ENCODE measurements around the gene KEL.

KEL gene

DNA sequence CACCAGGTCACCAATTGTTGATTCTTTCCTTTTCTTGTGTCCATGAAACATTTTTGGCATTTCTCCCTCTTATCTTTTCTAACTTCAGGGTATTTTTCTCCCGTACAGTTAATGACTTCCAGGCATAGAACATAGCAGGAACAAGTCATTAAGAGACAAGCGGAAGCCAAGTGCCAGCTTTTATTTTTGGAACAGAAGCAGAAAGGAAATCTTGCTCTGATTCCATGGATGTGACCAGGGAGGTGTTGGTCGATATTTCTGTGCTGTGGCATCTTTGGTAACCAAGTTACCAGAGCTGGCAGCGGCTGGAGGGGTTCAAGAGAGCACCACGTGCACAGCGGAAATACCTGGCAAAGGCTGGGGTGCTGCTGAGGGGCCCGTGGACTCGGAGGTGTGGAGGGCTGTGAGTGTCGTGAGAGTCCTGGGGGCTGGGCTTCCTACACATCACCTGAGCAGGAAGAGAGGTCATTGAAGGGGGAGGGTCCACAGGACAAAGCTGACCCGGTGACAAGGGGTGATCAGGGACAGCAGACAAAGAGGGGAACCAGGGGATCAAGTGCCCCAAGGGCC is 21.1 kb downstream of the KEL start:
- DNase-seq, result no peak
- TF ChIP-seq, protein P1, sequence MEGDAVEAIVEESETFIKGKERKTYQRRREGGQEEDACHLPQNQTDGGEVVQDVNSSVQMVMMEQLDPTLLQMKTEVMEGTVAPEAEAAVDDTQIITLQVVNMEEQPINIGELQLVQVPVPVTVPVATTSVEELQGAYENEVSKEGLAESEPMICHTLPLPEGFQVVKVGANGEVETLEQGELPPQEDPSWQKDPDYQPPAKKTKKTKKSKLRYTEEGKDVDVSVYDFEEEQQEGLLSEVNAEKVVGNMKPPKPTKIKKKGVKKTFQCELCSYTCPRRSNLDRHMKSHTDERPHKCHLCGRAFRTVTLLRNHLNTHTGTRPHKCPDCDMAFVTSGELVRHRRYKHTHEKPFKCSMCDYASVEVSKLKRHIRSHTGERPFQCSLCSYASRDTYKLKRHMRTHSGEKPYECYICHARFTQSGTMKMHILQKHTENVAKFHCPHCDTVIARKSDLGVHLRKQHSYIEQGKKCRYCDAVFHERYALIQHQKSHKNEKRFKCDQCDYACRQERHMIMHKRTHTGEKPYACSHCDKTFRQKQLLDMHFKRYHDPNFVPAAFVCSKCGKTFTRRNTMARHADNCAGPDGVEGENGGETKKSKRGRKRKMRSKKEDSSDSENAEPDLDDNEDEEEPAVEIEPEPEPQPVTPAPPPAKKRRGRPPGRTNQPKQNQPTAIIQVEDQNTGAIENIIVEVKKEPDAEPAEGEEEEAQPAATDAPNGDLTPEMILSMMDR (IDR thresholded peaks at IDR 0.05; ENCODE audit: low read depth, low read length), result no peak
- H3K36me3 ChIP-seq, result no peaks in the 10 kb centered on the region
- no peak overlapping the region for H3K27ac ChIP-seq
- no peaks in the 10 kb centered on the region for H3K27me3 ChIP-seq (ENCODE audit: insufficient read depth, low read depth, severe bottlenecking)
- H3K4me3 ChIP-seq (ENCODE audit: low read depth, low read length), result no peak overlapping the region
- H3K9me3 ChIP-seq (ENCODE audit: severe bottlenecking), result no peaks in the 10 kb centered on the region

DNA sequence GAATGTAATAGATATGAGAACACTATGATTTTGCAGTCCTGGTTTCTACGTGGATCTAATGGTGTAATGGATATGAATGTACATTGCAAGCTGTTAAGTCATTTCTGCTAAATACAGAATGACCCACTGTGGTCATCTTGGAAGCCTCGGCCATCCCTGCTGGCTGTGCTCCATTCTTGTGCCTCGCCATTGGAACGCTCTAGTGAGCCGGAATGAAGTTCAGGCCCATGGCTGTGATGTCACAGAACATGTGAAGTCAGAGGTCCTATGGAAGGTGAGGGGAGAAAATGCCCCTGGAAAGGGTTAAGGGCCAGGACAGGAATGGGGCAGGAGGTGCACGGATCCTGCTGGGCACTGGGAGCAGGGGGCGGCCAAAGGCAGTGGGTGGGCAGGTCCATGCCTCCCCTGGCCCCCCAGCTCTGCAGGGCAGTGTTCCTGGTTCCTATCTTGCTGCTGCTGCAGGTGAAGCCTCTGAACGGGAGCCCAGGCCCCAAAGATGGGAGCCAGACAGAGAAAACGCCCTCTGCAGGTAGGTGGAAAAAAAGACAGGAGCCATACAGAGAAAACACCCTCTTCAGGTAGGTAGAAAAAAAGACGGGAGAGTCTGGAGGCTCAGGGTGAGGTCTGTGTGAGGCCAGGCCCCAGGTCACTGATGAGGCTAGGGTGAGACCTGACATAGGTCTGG is 22.8 kb downstream of the KEL start, which contains the start of gene LLCFC1:
Gene LLCFC1, plus strand, starts transcription at position 259 of the 685 bp plus-strand sequence. Its CDS starts 138 bp downstream, at position 397.
- no peak within 1 kb of the TSS for H3K27ac ChIP-seq
- no peaks in the 10 kb centered on the region for H3K9me3 ChIP-seq (ENCODE audit: severe bottlenecking)
- no peak within 1 kb of the TSS for H3K4me3 ChIP-seq (ENCODE audit: low read depth, low read length)
- H3K27me3 ChIP-seq (ENCODE audit: insufficient read depth, low read depth, severe bottlenecking), result no peaks in the 10 kb centered on the region
- DNase-seq, result peak; percentile 35
- no peaks in the 10 kb centered on the region for H3K36me3 ChIP-seq
- TF ChIP-seq, protein P1 (IDR thresholded peaks at IDR 0.05; ENCODE audit: low read depth, low read length), result peak; percentile 62

DNA sequence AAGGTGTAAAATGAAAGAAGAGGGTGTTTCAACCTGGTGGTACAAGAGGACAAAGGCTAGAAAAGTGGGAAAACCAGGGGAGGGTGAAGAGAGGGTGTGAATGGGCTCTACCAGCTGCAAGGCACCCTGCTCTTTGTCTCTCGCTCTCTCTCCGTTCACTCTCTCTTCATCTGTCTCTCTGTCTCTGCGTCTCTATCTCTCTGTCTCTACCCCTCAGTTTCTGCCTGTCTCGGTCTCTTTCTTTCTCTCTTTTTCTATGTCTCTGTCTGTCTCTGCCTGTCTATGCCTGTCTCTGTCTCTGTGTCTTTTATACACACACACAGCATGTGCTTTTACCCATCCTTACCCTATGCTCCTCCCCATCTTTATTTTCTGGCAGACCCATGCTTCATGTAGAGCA is 23.6 kb downstream of the KEL start:
- H3K9me3 ChIP-seq (ENCODE audit: severe bottlenecking), result no peaks in the 10 kb centered on the region
- no peak overlapping the region for H3K27ac ChIP-seq
- DNase-seq, result no peak
- H3K27me3 ChIP-seq (ENCODE audit: insufficient read depth, low read depth, severe bottlenecking), result no peaks in the 10 kb centered on the region
- H3K36me3 ChIP-seq, result no peaks in the 10 kb centered on the region
- H3K4me3 ChIP-seq (ENCODE audit: low read depth, low read length), result no peak overlapping the region
- TF ChIP-seq, protein P1 (IDR thresholded peaks at IDR 0.05; ENCODE audit: low read depth, low read length), result no peak

DNA sequence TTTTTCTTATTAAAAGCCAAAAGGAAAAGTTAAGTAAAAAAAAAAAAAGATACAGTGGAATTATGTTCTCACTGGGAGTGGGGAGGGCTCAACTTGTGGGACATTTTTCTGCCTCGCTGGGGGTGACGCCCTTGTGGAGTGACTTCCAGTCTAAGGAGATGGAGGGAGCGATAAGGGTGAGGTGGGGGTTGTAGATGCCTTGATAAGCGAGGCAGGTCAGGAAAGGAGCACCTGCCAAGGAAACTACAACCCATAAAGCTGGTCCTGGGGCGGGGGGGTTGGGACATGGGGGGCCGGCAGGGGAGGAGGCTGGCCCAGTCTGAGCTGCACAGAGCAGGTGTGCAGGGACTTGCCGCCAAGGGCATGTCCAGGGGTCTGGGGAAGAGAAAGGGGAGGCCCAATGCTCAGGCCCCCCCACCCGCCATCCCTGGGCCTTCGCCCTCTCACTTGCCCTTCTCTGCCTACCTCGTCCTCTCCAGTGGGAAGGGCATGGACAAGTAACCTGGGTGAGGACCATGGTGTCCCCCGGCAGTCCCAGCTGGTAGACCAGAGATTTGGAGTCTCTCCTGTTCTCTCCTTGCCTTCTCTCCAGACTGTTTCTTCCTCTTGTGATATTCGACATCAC is 26.1 kb downstream of the KEL start:
- no peaks in the 10 kb centered on the region for H3K36me3 ChIP-seq
- no peaks in the 10 kb centered on the region for H3K9me3 ChIP-seq (ENCODE audit: severe bottlenecking)
- no peak overlapping the region for H3K27ac ChIP-seq
- DNase-seq, result no peak
- no peaks in the 10 kb centered on the region for H3K27me3 ChIP-seq (ENCODE audit: insufficient read depth, low read depth, severe bottlenecking)
- no peak overlapping the region for H3K4me3 ChIP-seq (ENCODE audit: low read depth, low read length)
- TF ChIP-seq, protein P1 (IDR thresholded peaks at IDR 0.05; ENCODE audit: low read depth, low read length), result no peak

DNA sequence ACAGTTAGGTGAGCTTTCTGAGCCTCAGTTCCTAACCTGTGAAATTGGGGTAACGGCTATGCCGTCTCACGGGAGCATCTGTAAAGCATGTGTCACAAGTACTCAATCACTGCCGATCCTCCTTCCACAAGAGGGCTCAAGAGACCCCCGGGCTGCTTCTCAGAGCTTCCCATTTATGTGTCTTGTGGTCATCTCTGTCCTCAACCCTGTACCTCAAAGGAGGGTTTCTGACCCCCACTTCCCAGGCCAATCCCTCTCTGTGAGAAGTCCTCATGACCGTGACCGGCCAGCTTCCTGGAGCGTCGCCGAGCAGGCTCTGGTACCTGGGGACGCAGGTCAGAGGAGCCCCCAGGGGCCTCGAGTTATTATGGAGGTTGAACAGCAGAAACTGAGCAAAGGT is 28.1 kb downstream of the KEL start:
- no peak for DNase-seq
- Histone ChIP-seq H3K36me3 (no peaks in the 10 kb centered on the region), H3K27me3 (ENCODE audit: insufficient read depth, low read depth, severe bottlenecking) (no peaks in the 10 kb centered on the region), H3K4me3 (ENCODE audit: low read depth, low read length) (no peak overlapping the region), H3K9me3 (ENCODE audit: severe bottlenecking) (no peaks in the 10 kb centered on the region), H3K27ac (no peak overlapping the region)
- TF ChIP-seq, protein P1 (IDR thresholded peaks at IDR 0.05; ENCODE audit: low read depth, low read length), result no peak
